GM12878 (cell line): ENCODE results near the gene BDKRB2. TPM values are rescaled to one million over a fixed set of nuclear protein-coding genes. Genes with fewer than 3 reads are reported as not detected.

Experiments
- ATAC-seq: fragments of 200-7000 bp; cut with Tn5 transposase; 3 replicates; pipeline ENCODE4 v1.9.1; 2020; ENCODE audit warnings: mild to moderate bottlenecking, moderate library complexity
- BruUV-seq: library from RNA; stranded (reverse); fragments of 400-500 nt; replicated peaks from 2 replicates; lab custom pipeline; 2021; lab: Mats Ljungman, UMichigan
- CTCF ChIA-PET: fragments of 300-600 bp; sonication (Branson Sonifier 250); formaldehyde crosslinking; extraction: SDS; loops from one replicate; lab custom pipeline; 2021; ENCODE audit warnings: inconsistent platforms; lab: Yijun Ruan, JAX
- POLR2A ChIA-PET: fragments of 350-600 bp; formaldehyde crosslinking; extraction: SDS; loops from one replicate; lab custom pipeline; 2021; ENCODE audit warnings: inconsistent platforms; lab: Charles Lee
- RAD21 ChIA-PET: fragments of 300-600 bp; sonication (Branson Sonifier 250); formaldehyde crosslinking; loops from one replicate; lab custom pipeline; 2023; ENCODE audit warnings: antibody characterized with exemption; ENCODE audit not compliant: unreplicated experiment; lab: Charles Lee
- SMC1A ChIA-PET: fragments of 300-600 bp; sonication (Branson Sonifier 250); formaldehyde crosslinking; loops from one replicate; lab custom pipeline; 2023; ENCODE audit not compliant: unreplicated experiment, uncharacterized antibody; lab: Charles Lee
- DNase-seq: peaks from one replicate; pipeline ENCODE4 v3.0.0-alpha.2; 2011; ENCODE audit warnings: low read depth, low spot score
- FAIRE-seq: peaks from 3 replicates; lab custom pipeline; 2011; peaks lifted over from hg19 to GRCh38; lab: Jason Lieb, UNC
- H2AFZ ChIP-seq: 2 replicates; pipeline ENCODE4 v1.6.0; 2011; ENCODE audit warnings: low read depth, low read length, control low read depth; ENCODE audit not compliant: control insufficient read depth
- H3K27ac ChIP-seq: 2 replicates; pipeline ENCODE4 v1.5.1; 2011; ENCODE audit warnings: control low read depth; ENCODE audit not compliant: control insufficient read depth, insufficient read depth
- H3K27me3 ChIP-seq, 2 experiments: replicated peaks in 1 of 2; 2 replicates each; pipeline versions ENCODE4 v1.6.0 to v1.6.1; 2011; ENCODE audit warnings: low read length in 1 of 2; ENCODE audit not compliant: control insufficient read depth in 2 of 2, insufficient read depth in 2 of 2
- H3K36me3 ChIP-seq, 2 experiments: 2 replicates each; pipeline ENCODE4 v1.5.1; 2011; ENCODE audit warnings: low read length in 1 of 2; ENCODE audit not compliant: control insufficient read depth in 2 of 2, insufficient read depth in 2 of 2
- H3K4me1 ChIP-seq: 2 replicates; pipeline ENCODE4 v1.6.1; 2011; ENCODE audit warnings: mild to moderate bottlenecking, low read length, moderate library complexity, mixed read lengths; ENCODE audit not compliant: control insufficient read depth, insufficient read depth
- H3K4me2 ChIP-seq: 2 replicates; pipeline ENCODE4 v1.6.0; 2011; ENCODE audit warnings: control low read depth; ENCODE audit not compliant: control insufficient read depth, insufficient read depth
- H3K4me3 ChIP-seq: fragments of 200-600 bp; sonication (generic); 2 replicates; pipeline ENCODE4 v1.5.1; 2016
- H3K79me2 ChIP-seq: 2 replicates; pipeline ENCODE4 v1.6.0; 2011; ENCODE audit warnings: low read length; ENCODE audit not compliant: control insufficient read depth, insufficient read depth
- H3K9ac ChIP-seq: 2 replicates; pipeline ENCODE4 v1.8.0; 2011; ENCODE audit warnings: low read length, control low read depth, mixed read lengths; ENCODE audit not compliant: control insufficient read depth, insufficient read depth
- H3K9me3 ChIP-seq: replicated peaks from 3 replicates; pipeline ENCODE4 v1.5.1; 2011; ENCODE audit warnings: mild to moderate bottlenecking, low read length; ENCODE audit not compliant: control insufficient read depth, insufficient read depth
- H4K20me1 ChIP-seq: 2 replicates; pipeline ENCODE4 v1.6.0; 2011; ENCODE audit not compliant: control insufficient read depth, insufficient read depth
- FOXM1 ChIP-seq: IDR thresholded peaks from 2 replicates; pipeline ENCODE4 v1.6.1; 2012; ENCODE audit warnings: low read depth, mild to moderate bottlenecking, inconsistent platforms, low read length, moderate library complexity
- IKZF1 ChIP-seq: fragments of 450-650 bp; conservative IDR thresholded peaks from 2 replicates; pipeline ENCODE4 v1.6.1; 2017; ENCODE audit warnings: antibody characterized with exemption, mild to moderate bottlenecking
- RBBP5 ChIP-seq: fragments of 200-600 bp; sonication (generic); conservative IDR thresholded peaks from 2 replicates; pipeline ENCODE4 v1.6.1; 2016
- TCF3 ChIP-seq: IDR thresholded peaks from 2 replicates; pipeline ENCODE4 v1.6.1; 2012; ENCODE audit warnings: low read depth, mild to moderate bottlenecking, low read length, borderline replicate concordance; ENCODE audit not compliant: insufficient read depth
- WGBS: methylation state at CpG from one replicate; pipeline ENCODE4 v1.1.6; 2016; ENCODE audit warnings: low lambda C conversion rate; ENCODE audit not compliant: insufficient replicate concordance, insufficient coverage; ENCODE audit errors: missing lambda C conversion rate; 5-methylcytosine and 5-hydroxymethylcytosine counted together
- in situ Hi-C: fragments of 300-500 bp; cut with MboI; formaldehyde crosslinking; loops from 9 replicates; pipeline ENCODE4 v1.14.3; 2018; ENCODE audit warnings: mixed read lengths
- intact Hi-C: fragments of 100-400 bp; cut with micrococcal nuclease; formaldehyde crosslinking; loops from one replicate; pipeline ENCODE4 v1.14.2; 2022; ENCODE audit not compliant: unreplicated experiment
- polyA plus RNA-seq, 11 experiments: library from polyadenylated mRNA; depleted of rRNA in 4 of 11; unstranded in 6 of 11; stranded (reverse) in 5 of 11; fragments of >200 nt; fragmentation: Nextera tagmentation in 4 of 11; fragmentation: Illumina TruSeq in 1 of 11; extraction: Ambion mirVana in 4 of 11; extraction: Trizol in 1 of 11; gene quantifications; 1 replicate in 1 of 11; 2 replicates in 10 of 11; pipeline versions ENCODE4 v1.2.1 to v1.2.3, GENCODE V29; 2011 to 2016; ENCODE audit warnings: inconsistent platforms in 2 of 11, missing spikeins in 2 of 11, low read depth in 1 of 11
- total RNA-seq, 4 experiments: library from RNA; depleted of rRNA in 3 of 4; stranded (reverse); fragments of >200 nt in 3 of 4; fragmentation: Illumina TruSeq in 1 of 4; extraction: Trizol in 1 of 4; gene quantifications; 2 replicates each; pipeline versions ENCODE4 v1.2.1 to v1.2.3, GENCODE V29; 2013 to 2021
- TF ChIP-seq, protein P1 (sequence below): IDR thresholded peaks from 2 replicates; pipeline ENCODE4 v1.6.1; 2011; ENCODE audit warnings: borderline replicate concordance, low read depth, mild to moderate bottlenecking, moderate library complexity, low read length; ENCODE audit not compliant: insufficient read depth, poor library complexity, severe bottlenecking

Gene BDKRB2
- total and polyA plus RNA-seq, 10 of the 15 experiments (the other 5 are each of a cell fraction or from before 2014, with no cell fraction given) = 0.08 TPM; not detected in 9

DNA sequence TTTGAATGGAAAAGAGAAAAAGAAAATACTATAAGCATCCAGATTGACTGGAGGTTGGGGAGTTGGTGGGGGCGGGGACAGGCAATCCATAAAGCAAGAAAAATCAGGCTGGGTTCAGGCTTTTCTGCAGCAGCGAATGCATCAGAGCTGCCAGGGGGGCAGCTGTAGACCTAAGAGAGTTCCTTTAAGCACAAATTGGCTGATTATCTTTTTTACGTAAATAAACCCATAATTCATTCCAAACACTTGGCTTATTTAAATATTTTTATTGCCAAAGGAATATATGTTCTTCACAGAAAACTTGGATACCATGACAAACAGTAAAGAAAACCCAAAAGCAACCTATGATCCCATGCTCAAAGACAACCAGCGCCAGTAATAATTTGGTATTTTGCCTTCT, 10.2 kb downstream of the BDKRB2 start (continued):
- TF ChIP-seq FOXM1 (no peak), RBBP5 (no peak), TCF3 (no peak)
- TF ChIP-seq, protein P1, sequence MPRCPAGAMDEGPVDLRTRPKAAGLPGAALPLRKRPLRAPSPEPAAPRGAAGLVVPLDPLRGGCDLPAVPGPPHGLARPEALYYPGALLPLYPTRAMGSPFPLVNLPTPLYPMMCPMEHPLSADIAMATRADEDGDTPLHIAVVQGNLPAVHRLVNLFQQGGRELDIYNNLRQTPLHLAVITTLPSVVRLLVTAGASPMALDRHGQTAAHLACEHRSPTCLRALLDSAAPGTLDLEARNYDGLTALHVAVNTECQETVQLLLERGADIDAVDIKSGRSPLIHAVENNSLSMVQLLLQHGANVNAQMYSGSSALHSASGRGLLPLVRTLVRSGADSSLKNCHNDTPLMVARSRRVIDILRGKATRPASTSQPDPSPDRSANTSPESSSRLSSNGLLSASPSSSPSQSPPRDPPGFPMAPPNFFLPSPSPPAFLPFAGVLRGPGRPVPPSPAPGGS = no peak
- TF ChIP-seq, all 136 proteins: peak for 0

- no TSS peak for BruUV-seq
- H3K36me3 ChIP-seq = no peaks in the 10 kb centered on the region
- intact Hi-C loops (no loop called here), in situ Hi-C loops (no loop called here)
- peaks cover 2% of the 10 kb centered on the region; the same call in 1 of the 3 replicates for H3K9me3 ChIP-seq
- H3K79me2 ChIP-seq = no peaks in the 10 kb centered on the region
- TF ChIP-seq IKZF1 = no peak
- no peak for FAIRE-seq
- no peak for DNase-seq
- no peaks in the 10 kb centered on the region for H4K20me1 ChIP-seq
- ChIA-PET RAD21 (no interaction called here), POLR2A (no interaction called here), SMC1A (no interaction called here), CTCF (no interaction called here)
- no peak overlapping the region for H3K4me2 ChIP-seq
- H3K9ac ChIP-seq = no peak overlapping the region
- no peak for ATAC-seq
- no peak overlapping the region for H2AFZ ChIP-seq
- 43% methylated on average over 7 of the region's 7 CpGs for WGBS
- no peak overlapping the region for H3K4me3 ChIP-seq
- H3K4me1 ChIP-seq = no peaks in the 10 kb centered on the region; the same call in 1 of the 2 replicates
- H3K27ac ChIP-seq = no peak overlapping the region
- peaks cover 2 to 3% of the 10 kb centered on the region in 2 experiments; a peak in 2 of 4 replicates for H3K27me3 ChIP-seq
Observed at GRCh38 chr14:96215452-96216244, 11.0 kb downstream of the BDKRB2 start.
